Islet of Langerhans (tissue), 1 donor: Measurements from ENCODE around the gene DBNDD2.

Experiments
- FAIRE-seq: peaks from one replicate; lab custom pipeline; 2011; peaks lifted over from hg19 to GRCh38; lab: Jason Lieb, UNC

The DBNDD2 gene

DNA sequence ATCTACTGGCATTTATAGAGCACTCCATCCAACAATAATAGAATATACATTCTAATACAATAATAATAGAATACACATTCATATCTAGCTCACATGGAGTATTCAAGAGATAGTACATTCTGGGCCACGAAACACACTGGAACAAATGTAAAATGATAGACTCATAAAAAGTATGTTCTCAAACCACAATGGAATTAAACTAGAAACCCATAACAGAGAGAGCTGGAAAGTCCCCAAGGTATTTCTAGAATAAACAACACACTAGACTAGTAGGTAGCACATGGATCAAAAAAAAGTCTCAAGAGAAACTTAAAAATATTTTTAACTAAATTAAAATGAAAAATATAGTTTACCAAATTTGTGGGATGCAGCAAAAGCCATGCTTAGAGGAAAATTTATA lies 20.8 kb upstream of the DBNDD2 start:
- FAIRE-seq: no peak

DNA sequence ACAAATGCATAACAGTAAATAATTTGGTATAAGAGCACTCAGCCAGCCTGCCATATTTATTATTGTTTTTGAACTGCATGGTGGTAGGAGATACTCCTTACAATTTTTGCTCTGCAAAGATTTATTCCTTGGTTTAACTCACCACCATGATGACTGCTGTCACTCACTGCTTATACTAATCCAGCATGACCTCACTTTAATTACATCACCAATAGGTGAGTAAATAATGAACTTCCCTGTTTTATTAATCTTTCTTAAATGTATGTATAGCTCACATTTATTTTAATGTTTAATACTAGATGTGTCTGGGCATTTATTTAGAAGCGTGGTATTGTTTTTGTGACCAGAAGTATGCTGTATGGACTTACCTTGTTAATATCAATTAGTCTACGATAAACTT lies 17.2 kb upstream of the DBNDD2 start:
- no peak for FAIRE-seq

DNA sequence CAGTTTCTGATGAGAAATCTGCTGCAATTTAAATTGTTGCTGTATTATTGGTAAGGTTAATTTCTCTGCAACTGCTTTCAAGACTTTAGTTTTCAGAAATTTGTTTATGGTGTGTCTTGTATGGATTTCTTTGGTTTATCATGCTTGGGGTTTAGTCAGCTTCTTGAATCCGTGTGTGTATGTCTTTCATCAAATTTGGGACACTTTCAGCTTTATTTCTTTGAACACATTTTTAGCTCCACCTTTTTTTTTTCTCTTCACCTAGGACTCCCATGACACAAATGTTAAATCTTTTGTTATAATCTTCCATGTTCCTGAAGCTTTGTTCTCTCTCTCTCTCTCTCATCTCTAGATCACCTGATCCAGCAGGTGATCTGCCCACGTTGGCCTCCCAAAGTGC lies 16.5 kb upstream of the DBNDD2 start:
- no peak for FAIRE-seq

DNA sequence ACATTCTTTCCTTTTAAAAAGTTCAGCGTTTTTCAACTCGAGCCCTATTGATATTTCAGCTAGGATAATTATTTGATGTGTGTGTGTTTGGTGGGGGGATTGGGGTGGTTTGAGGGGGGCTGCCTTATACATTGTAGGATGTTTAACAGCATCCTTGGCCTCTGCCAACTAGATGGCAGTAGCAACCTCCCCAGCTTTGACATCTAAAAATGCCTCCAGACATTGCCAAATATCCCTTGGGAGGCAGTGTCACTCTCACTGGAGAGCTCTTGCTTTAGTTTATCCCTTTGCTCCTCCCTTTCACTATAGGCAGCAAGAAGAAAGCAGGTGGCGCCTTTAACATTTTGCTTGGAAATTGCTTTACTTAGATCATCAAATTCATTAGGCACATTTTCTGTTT lies 15.4 kb upstream of the DBNDD2 start:
- FAIRE-seq: no peak

DNA sequence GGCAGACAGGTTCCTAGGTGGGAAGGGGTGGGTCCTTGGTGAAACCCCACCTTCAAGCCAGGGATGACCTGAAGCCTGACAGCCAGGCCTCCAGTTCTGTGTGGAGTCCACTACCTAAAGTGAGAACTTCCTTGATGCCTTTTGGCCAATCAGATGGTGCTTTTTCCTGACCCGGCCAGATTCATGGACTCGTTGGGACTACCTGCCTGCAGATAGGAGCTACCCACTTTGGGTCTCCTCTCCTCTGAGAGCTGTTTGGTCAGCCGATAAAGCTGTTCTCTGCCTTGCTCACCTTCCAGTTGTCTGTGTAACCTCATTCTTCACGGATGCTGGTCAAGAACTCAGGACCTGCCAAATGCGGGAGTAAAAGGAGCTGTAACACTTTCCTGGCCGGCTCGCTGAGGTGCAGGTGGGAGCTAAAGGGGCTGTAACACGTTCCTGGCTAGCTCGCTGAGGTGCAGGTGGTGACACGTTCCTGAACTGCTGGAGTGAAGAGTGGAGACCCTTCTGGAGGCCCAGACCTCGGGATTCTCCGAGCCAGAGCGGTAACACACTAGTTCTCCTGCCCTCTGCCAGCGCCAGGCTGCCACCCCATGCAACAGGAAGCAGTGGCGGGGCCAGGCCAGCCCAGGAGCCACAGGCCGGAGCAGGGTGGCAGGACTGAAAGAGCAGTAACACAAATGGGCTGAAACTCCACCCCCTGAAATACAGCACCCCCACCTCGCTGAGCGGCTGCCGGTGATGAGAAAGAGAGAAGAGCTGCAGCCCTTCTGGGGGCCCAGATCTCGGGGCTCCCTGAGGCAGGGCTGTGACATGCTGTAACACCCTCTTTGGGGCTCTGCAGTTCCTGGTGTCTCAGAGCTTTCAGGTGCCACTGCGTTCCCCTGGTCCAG lies 13.6 kb upstream of the DBNDD2 start:
- FAIRE-seq: no peak

DNA sequence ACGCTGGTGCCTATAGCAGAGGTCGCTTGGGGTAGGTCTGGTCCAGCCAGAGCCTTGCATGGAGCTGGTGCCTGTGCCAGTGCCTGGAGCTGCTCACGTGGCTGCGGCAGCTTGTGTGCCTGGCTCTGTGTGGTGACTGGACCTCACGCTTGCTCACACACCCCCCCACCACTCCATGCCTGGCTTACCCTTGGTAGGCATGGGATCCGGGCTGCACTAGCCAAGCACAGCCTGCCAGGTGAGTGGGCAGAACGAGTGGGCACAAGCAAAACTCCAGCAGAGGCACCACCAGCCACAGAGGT lies 13.0 kb upstream of the DBNDD2 start:
- no peak for FAIRE-seq

DNA sequence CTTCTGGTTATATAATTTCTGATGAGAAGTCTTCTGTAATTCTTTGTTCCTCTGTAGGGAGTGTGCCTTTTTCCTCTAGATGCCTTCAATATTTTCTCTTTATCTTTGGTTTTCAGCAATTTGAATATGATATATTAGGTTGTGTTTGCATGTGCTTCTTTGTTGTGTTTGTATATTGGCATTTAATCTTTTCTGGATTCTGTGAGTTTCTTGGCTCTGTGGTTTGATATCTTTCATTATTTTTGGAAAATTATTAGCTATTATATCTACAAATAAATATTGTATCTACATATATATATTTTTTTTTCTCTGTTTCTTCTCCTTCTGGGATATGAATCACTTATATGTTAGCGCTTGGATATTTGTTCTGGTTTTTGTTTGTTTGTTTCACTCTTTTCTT lies 9.1 kb upstream of the DBNDD2 start:
- FAIRE-seq: no peak

DNA sequence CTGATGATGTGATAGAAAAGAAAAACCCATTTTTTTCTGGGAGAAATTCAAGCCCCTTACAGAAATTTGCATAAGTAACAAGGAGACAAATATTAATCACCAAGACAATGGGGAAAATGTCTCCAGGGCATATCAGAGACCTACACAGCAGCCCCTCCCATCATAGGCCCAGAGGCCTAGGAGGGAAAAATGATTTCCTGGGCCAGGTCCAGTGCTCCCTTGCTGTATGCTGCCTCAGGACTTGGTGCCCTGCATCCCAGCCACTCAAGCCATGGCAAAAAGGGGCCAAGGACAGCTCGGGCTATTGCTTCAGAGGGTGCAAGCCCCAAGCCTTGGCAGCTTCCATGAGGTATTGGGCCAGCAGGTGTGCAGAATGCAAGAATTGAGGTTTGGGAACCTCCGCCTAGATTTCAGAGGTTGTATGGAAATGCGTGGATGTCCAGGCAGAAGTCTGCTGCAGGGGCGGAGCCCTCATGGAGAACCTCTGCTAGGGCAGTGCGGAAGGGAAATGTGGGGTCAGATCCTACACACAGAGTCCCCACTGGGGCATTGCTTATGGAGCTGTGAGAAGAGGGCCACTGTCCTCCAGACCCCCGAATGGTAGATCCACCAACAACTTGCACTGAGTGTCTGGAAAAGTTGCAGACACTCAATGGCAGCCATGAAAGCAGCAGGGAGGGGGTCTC lies 7.6 kb upstream of the DBNDD2 start:
- no peak for FAIRE-seq

DNA sequence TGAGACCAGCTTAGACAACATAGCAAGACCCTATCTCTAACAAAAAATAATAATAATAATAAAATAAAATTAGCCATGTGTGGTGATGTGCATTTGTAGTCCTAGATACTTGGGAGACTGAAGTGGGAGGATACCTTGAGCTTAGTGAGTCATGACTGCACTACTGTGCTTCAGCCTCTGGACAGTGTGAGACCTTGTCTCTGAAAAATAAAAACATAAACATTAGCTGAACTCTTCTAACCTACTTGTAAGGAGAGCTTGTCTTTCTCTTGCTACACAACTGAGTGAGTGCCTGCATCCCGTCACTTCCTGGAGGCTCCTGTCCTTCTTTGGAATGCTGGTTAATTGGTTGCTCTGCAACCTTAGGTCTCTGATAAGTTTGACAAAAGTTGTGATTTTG lies 5.1 kb upstream of the DBNDD2 start:
- no peak for FAIRE-seq

DNA sequence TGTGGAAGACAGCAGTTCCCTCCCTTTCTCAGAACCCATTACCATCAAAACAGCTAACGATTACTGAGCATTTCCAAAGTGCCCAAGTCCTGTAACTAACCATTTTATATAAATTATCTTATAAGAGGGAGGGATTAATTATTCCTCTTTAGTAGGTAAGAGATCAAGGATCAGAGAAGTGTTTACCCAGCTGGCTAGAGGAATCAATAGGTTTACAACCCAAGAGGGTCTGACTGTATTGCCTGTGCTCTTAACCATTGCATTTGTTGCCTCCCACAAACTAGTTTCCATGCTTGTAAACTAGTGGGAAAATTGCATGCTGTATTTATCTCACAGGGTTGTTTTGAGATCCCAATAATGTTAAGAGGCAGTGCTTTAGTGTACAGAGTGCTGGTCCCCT lies 3.7 kb upstream of the DBNDD2 start:
- no peak for FAIRE-seq

DNA sequence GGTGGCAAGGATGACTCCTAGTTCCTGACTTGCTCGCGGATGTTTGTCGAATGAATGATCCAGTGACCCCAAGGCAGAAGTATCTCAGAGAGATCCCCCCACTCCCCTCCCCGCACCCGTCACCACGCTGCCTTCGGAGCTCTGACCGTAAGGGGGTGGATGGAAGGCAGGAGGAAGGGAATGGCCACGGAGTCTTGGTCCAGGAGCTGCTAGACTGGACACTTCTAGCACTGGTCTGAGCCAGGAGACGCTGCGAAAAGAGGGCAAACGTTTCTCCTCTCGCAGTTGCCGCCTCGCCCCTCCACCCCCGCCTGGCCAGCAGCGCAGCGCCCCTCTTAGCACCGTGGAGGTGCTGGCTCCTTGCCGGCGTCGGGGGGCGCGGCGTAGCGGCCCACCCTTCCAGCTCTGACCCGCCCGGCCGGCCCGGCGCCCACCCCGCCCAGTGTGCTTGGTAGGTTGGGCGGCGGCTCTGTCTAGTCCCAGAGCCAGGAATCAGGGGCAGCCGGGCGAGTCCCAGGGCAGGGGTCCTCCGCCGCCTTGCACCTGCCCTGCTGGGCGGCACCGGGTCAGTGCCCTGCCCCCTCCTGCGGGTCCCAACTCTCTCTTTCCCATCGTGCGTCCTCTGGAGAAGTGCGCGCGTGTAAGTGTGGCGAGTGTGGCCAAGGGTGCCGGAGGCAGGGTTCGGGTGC lies 2.4 kb upstream of the DBNDD2 start:
- no peak for FAIRE-seq

DNA sequence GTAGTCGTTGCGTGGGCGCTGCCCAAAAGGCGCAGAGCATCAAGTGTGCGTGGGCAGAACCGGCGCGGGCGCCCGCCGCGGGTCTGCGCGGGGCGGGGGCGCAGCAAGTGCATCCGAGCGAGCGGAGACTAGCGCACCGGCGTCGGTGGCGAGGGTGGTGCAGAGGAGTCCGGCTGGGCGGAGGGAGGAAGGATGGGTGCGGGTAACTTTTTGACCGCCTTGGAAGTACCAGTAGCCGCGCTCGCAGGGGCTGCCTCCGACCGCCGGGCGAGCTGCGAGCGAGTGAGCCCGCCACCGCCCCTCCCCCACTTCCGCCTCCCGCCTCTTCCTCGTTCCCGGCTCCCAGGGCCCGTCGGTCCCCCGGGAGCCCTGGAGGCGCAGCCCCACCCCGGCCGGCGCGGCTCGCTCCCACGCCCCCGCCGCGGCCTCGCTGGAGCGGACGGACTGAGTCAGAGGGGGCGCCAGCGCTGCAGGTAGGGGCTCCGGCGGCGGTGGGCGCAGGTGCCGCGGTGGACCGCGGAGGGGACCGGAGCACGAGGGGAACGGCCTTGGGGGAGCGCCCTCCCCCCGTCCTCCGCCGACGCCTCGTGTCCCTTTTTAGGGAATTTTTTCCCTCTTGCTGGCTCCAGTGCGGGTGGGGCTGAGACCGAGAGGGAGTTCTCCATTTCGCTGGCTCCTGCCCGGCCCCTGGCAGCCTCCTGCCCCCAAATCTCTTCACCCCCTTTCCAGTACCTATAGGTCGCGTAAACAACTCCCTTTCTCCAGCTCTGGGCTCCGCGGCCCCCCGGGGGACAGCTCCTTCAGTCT lies 1.6 kb upstream of the DBNDD2 start:
- FAIRE-seq: no peak

DNA sequence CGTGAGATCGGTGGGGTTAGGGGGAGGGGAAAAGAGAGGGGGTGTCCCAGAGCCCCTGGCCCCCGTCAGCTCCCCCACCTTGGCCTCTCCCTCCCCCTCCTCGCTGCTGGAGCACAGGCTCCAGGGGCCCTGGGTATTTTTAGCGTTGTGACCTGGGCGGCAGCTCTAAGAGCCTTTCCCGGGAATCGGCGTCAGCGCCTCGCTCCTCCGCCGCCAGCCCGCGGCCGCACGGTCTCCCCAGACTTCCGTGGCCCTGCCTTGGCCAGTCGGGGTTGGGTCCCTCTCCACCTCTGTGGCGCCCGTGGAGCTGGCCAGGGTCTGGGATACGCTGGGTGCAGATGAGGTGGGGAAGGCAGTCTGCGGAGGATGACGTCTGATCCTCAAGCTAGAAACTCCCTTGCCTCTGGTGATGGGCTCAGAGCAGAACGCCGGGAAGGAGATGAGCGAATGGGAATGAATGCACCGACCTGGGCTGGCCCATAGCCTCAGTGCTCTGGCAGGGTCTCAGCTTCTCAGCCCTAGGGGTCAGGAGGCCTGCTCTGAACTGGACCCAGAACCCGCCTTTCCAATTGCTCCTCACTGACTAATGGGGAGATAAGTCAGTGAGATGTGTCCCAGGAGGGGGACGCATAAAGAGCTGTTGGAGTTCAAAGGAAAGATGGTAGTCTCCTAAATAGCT lies 883 bp upstream of the DBNDD2 start:
- no peak for FAIRE-seq

DNA sequence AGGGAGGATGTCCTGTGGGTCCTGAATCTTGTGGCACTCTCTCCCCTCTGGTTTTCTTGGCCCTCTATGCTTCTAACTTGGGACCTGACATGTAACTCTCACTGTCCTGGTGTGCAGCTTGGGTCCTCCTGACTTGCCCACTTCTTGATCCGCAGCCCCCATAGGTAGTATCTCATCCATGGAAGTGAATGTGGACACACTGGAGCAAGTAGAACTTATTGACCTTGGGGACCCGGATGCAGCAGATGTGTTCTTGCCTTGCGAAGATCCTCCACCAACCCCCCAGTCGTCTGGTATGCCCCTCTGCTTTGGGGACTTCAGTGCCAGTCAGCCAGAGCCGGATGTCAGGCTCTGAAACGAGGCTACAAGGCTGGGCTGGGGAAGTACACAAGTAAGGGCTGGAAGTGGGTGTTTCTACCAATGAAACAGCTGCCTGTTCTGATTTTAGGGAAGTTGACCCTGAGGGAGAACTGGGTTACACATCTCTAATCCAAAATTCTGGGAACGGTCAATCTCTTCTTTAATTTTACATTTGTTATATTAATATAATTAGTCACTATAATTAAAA lies 641 bp downstream of the DBNDD2 start:
- no peak for FAIRE-seq

DNA sequence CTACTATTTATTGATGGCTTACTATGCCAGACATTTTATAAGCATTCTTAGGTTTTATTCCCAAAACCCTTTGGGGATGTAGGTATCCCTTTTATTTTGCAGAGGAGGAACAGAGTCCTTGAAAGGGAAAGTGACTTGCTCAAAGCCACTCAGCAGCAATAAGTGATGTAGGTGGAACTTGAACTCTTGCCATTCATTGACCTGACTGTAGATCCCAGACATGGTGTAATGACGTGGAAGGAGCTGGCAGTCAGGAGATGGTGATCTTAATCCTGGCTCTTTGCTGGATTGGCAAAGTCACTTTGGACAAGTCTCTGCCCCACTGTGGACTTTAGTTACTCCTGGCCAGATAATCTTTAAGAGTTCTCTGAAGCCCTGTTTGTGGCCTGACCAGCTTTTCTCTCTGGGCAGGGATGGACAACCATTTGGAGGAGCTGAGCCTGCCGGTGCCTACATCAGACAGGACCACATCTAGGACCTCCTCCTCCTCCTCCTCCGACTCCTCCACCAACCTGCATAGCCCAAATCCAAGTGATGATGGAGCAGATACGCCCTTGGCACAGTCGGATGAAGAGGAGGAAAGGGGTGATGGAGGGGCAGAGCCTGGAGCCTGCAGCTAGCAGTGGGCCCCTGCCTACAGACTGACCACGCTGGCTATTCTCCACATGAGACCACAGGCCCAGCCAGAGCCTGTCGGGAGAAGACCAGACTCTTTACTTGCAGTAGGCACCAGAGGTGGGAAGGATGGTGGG lies 1.6 kb downstream of the DBNDD2 start:
- FAIRE-seq: no peak

DNA sequence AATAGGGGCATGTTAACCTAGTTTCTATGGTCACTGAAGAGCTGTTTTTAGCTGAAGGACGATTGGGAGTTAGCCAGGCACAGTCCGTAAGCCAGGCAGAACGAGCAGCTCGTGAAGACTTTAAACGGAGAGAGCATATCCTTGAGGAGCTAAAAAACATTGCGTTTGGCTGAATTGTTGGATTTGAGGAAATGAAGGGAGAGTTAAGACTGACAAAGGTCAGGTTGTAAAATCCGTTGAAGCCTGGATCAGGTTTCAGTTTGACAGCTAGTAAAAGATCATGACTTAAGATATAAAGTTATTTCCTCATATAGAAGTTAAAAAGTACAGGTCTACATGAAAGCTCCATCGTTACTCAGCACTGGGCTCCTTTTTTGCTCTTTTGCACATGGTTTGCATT lies 2.8 kb downstream of the DBNDD2 start:
- FAIRE-seq: no peak

DNA sequence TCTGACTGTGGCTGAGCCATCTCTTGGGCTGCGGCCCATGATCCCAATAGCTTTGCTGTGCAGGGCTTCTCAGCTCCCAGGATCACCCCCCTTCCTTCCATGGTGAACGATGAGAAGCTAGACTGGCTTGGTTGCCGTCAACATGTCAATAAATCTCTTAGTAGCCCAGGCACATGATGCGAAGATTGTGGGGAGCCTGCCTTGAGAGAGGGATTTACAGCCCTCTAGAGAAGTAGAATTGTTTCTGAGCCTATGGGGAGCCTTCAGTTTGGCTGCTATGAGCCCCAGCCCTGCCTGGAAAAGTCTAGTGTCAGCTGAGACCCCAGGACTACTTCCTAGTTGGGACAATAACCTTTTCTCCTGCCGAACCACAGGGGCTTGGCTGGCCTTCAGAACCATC lies 4.6 kb downstream of the DBNDD2 start:
- FAIRE-seq: no peak

DNA sequence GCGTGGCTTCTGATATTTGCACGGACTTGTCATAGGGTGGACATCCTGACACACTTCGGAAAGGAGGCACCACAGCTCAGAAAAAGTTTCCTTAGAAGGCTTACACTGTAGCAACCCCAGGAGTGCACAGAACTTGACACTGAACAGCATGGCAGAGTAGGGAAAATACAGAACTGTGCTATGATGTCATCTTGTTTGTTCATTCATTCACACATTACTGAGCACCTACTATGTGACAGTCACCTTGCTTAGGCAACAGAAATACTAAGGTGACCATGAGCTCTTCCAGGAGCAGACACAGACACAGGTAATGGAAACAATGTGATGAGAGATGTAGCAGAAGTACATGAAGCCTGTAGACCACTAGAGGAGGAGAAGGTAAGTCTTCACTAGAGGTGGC lies 5.4 kb downstream of the DBNDD2 start:
- no peak for FAIRE-seq

DNA sequence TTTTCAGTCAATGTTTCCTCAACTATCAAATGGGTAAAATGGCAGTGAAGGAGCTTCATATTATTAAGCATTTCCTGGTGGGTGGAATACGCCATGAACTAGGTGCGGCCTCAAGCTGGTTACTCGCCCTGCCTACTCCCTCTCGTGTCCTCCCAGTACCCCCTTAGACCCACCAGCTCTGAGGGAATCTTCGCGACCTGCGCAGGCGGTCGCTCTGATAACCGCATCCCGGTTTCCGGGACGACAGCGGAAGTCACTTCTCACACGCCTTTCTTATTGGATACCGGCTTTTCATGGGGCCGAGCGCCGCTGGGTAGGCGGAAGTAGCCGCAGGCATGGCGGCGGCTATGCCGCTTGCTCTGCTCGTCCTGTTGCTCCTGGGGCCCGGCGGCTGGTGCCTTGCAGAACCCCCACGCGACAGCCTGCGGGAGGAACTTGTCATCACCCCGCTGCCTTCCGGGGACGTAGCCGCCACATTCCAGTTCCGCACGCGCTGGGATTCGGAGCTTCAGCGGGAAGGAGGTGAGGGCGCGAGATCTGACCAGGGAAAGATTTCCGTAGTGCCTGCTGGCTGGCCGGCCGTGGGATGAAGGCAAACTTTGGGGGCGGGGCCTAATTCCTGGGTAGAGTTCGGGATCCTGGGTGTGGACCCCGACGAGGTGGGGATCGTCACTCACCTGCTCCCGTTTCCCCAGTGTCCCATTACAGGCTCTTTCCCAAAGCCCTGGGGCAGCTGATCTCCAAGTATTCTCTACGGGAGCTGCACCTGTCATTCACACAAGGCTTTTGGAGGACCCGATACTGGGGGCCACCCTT lies 7.9 kb downstream of the DBNDD2 start, which contains the start of gene PIGT:
Gene PIGT (plus strand): TSS at position 320 of the 816 bp plus-strand sequence. CDS start 16 bp downstream, at position 336.
- FAIRE-seq: no peak

DNA sequence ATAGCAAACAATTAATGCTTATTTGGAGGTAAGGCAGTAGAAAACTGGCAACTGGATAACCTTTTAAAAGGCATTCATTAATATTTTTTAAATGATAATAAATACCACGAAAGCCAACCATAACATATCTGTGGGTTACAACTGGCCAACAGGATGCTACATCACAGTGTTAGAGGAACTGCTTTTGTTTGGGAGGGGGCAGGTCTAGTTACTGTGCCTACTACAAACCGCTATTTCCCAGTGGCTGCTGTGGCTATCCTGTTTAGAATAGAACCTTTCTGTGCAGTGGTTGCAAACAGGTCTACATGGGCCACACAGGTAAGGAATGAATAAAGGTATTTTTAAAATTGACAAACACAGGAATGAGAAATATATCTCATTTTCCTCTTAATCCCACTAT lies 8.8 kb downstream of the DBNDD2 start:
- no peak for FAIRE-seq
